Type B pancreatic cell (in vitro differentiated cells): ENCODE data around the gene SIGLEC5. TPM values are rescaled to one million over a fixed set of nuclear protein-coding genes. Genes with fewer than 3 reads are reported as not detected.
A peak's percentile ranks its signal among the peaks of the same experiment; 100 is the strongest.

ENCODE experiments used
- DNase-seq: peaks from one replicate; pipeline ENCODE4 v3.0.0; 2021; ENCODE audit warnings: mixed read lengths; ENCODE audit not compliant: unreplicated experiment; ENCODE audit errors: extremely low spot score
- H3K27ac Mint-ChIP-seq: 2 replicates; pipeline ENCODE4 v1.8.0; 2021; ENCODE audit warnings: mild to moderate bottlenecking, mixed read lengths
- H3K27me3 Mint-ChIP-seq: 2 replicates; pipeline ENCODE4 v1.8.0; 2021; ENCODE audit warnings: mixed read lengths
- H3K36me3 Mint-ChIP-seq: 2 replicates; pipeline ENCODE4 v1.8.0; 2021; ENCODE audit warnings: mixed read lengths
- H3K4me1 Mint-ChIP-seq: one replicate; pipeline ENCODE4 v1.8.0; 2021; ENCODE audit warnings: mixed read lengths; ENCODE audit not compliant: unreplicated experiment
- H3K4me3 Mint-ChIP-seq: 2 replicates; pipeline ENCODE4 v1.8.0; 2021; ENCODE audit warnings: mild to moderate bottlenecking, mixed read lengths
- H3K9me3 Mint-ChIP-seq: 2 replicates; pipeline ENCODE4 v1.8.0; 2021; ENCODE audit warnings: mixed read lengths
- total RNA-seq: library from RNA; stranded (reverse); gene quantifications from 2 replicates; pipeline ENCODE4 v1.2.1, GENCODE V29; 2021; ENCODE audit warnings: low replicate concordance
- TF ChIP-seq, protein P1 (sequence below): fragments of 200-600 bp; sonication (generic); conservative IDR thresholded peaks from 2 replicates; pipeline ENCODE4 v1.5.0; 2021; ENCODE audit warnings: antibody characterized with exemption, mild to moderate bottlenecking

The SIGLEC5 gene
- total RNA-seq, 1 donor from 2014 or later = not detected

DNA sequence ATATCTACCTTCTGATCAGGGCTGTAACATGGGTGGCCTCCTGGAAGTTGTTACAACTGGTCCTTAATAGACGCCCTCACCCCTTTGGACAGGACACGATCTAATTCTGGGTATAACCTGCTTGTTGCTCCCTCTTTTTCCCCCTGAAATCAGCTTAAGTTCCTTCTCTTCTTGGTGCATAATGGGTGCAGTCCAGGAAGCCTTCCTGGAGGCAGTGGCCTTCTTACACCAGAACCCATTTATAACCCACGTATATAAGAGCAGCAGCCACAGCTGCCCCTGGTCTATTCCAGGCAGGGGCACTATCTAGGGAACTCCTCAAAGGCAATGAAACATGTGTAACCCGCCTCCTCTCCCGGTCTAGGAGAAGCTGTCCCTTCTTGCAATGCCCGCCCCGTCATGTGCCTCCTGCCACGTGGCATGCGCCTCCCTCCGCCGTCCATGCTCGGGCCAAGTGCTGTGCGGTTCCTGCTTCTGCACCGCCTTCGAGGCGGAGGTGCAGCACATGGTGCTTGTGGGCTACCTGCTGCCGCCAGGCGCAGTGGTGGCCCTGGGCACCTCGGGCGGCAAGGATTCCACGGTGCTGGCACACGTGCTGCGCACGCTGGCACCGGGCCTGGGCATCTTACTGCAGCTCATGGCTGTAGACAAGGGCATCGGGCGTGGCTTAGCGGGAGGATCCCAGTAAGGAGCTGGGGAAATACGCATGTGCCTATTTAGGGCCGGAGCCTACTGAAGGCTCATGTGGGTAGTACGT, 31.9 kb downstream of the SIGLEC5 start:
- DNase-seq = no peak
- no peaks in the 10 kb centered on the region for H3K36me3 Mint-ChIP-seq
- H3K9me3 Mint-ChIP-seq = no peaks in the 10 kb centered on the region
- peaks cover 2% of the 10 kb centered on the region for H3K27me3 Mint-ChIP-seq
- no peak overlapping the region for H3K4me3 Mint-ChIP-seq
- peaks cover 10% of the 10 kb centered on the region for H3K4me1 Mint-ChIP-seq
- H3K27ac Mint-ChIP-seq = no peak overlapping the region
- TF ChIP-seq, protein P1, sequence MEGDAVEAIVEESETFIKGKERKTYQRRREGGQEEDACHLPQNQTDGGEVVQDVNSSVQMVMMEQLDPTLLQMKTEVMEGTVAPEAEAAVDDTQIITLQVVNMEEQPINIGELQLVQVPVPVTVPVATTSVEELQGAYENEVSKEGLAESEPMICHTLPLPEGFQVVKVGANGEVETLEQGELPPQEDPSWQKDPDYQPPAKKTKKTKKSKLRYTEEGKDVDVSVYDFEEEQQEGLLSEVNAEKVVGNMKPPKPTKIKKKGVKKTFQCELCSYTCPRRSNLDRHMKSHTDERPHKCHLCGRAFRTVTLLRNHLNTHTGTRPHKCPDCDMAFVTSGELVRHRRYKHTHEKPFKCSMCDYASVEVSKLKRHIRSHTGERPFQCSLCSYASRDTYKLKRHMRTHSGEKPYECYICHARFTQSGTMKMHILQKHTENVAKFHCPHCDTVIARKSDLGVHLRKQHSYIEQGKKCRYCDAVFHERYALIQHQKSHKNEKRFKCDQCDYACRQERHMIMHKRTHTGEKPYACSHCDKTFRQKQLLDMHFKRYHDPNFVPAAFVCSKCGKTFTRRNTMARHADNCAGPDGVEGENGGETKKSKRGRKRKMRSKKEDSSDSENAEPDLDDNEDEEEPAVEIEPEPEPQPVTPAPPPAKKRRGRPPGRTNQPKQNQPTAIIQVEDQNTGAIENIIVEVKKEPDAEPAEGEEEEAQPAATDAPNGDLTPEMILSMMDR = no peak

DNA sequence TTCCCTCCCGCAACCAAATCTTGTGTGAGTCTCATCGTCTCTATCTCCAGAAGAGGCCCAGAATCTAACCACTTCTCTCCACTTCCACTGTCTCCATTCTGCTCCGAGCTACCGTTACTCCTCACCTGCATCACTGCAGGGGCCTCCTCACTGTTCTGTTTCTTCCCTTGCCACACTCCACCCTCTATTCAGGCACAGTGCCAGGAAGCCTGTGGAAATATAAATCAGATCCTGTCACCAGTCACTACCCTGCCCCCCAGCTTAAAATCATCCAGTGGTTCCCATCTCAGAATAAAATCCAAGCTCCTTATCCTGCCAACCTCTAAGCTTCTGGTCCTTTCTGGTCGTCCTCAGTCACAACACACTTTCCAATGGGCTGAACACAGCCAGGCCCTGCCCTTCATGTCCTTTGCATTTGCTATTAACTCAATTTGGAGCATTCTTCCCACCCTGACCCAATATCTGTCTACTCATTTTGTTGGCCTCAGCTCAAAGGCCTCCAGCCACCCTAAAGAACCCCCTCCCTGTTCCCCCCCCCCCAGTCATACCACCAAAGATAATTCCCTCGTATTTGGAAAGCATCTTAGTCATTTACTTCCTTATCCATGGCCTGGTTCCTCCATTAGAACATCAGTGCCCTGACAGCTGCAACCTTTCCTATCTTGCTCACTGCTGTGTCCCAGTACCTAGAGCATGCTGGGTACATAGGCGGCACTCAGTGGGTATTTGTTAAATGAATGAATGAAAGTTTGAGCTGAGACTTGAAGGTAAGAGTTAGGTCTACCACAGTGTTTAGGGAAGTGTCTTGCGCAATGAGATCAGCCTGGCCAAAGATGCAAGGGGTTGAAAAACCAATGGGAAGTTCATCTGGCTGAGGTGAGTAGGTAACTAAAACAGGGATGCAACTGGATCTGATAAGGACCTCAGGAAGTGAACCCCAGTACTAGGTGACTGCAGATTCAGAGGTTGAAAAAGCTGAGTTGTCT, 34.7 kb downstream of the SIGLEC5 start:
- Mint-ChIP-seq H3K4me3 (peak overlapping the region; percentile 93), H3K27ac (no peak overlapping the region), H3K4me1 (peaks cover 10% of the 10 kb centered on the region), H3K36me3 (no peaks in the 10 kb centered on the region), H3K27me3 (peaks cover 2% of the 10 kb centered on the region), H3K9me3 (no peaks in the 10 kb centered on the region)
- DNase-seq = no peak
- TF ChIP-seq, protein P1 = no peak

DNA sequence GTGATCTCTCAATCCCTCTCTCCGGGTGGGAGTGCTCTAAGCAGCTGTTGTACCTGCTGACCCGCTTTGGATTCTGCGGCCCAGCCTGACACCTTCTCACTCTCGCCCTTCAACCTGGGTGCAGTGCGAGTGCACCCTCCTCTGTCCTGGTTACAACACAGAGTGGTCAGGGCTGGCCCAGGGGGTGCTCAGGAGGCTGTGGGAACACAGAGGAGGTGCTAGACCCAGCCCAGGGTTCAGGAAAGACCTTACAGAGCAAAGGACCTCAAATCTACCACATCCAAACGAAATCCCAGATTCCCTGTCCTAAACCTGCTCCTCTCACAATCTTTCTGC, 35.5 kb downstream of the SIGLEC5 start:
- Mint-ChIP-seq H3K9me3 (no peaks in the 10 kb centered on the region), H3K4me1 (peaks cover 10% of the 10 kb centered on the region), H3K36me3 (no peaks in the 10 kb centered on the region), H3K27me3 (no peaks in the 10 kb centered on the region), H3K4me3 (peak overlapping the region; percentile 93), H3K27ac (peak overlapping the region; percentile 82)
- TF ChIP-seq, protein P1 = no peak
- DNase-seq = no peak

DNA sequence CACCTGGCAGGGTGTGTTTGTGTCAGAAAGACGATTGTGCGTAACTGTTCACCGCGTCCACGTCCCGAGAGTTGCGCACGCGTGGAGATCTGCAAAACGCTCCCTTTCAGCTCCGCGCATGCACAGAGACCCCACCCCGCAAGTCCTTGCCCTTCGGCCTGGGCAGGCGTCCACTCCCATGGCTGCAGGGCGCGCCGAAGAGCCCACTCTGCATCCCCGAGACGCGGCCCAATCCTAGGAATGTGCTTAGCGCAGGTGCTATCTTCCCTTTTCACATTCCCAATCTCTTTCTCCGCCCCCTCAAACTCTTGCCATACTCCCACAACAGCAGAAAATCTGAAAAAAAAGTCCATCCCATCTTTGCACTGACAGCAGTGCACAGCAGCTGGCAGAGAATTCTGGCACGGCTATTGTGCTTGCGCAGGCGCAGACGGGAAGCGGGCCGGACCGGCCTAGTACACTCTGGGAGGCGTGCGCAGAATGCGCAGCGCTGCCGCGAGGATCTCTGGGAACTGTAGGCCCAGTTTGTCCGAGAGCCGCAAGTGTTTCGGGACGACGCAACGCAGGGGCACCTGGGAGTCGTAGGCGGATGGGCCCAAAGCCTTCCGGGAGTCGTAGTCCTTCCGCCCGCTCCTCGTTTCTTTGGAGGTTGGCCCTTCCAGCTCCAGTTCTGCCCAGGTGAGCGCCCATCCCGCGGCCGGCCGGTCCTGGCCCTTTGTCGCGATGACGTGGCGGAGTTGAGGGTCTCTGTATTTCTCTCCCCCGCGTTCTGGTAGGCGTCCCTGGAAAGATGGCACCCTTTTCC, 36.0 kb downstream of the SIGLEC5 start:
- Mint-ChIP-seq H3K4me3 (peak overlapping the region; percentile 93), H3K9me3 (no peaks in the 10 kb centered on the region), H3K4me1 (peaks cover 10% of the 10 kb centered on the region), H3K36me3 (peaks cover 5% of the 10 kb centered on the region), H3K27ac (peak overlapping the region; percentile 82), H3K27me3 (no peaks in the 10 kb centered on the region)
- DNase-seq = peak; percentile 98
- TF ChIP-seq, protein P1 = no peak

DNA sequence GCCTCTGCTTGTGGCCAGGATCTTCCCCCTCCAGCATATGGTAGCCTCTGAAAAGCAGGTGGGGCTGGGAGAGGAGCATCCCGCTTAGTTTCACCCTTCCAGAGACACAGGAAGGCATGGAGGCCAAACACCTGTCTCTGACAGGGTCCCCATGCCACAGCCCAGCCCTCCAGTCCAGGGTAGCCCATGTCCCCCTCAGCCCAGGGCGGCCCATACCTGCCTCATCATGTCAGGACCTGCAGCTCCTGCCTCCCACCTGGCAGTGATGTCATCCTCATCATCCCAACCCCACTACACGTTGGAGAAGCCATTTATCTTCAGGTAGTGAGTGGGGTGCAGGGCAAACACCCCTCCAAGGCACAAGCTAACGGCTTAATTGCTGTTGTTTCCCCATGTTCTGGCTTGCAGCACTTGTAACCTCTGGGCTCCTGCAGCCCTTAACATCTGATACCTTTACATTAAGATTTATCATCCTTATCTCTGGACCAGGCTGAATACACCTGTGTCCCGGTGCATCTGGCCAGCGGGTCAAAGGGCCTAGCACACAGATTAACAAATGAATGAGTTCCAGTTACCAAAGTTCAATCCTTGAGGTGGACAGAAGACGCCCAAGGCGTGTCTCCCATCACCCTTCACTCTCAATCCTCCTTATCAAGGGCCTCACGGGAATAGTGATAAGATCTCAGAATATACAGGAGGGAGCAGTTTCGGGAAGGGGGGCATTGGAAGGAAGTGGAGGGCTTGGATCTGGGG, 36.9 kb downstream of the SIGLEC5 start:
- DNase-seq = no peak
- Mint-ChIP-seq H3K4me1 (peaks cover 10% of the 10 kb centered on the region), H3K27ac (peak overlapping the region; percentile 82), H3K27me3 (no peaks in the 10 kb centered on the region), H3K36me3 (peaks cover 10% of the 10 kb centered on the region), H3K9me3 (no peaks in the 10 kb centered on the region), H3K4me3 (peak overlapping the region; percentile 93)
- TF ChIP-seq, protein P1 = no peak
